ENCODE data around the gene WDR26.

DNA sequence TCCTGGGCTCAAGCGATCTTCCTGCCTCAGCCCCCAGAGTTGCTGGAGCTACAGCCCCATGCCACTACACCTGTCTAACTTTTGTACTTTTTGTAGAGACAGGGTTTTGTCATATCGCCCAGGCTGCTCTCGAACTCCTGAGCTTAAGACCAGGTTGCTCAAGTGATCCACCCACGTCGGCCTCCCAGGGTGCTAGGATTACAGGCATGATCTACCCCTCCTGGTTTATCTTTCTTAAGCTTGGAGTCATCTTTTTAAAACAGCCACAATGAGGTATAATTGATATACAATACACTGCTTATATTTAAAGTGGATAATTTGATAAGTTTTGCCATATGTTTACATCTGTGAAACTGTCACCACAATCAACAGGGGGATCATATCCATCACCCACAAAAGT, 25.4 kb upstream of the WDR26 start:
- TF ChIP-seq NCOA1 (IDR thresholded peaks at IDR 0.05; ENCODE audit: low read depth) (no peak), SMC3 (conservative IDR thresholded peaks at IDR 0.05; ENCODE audit: insufficient read depth, low read depth, low read length) (no peak), ZC3H4 (CRISPR knock-in tag; IDR thresholded peaks at IDR 0.05; ENCODE audit: borderline replicate concordance) (no peak), FOXA3 (CRISPR knock-in tag; conservative IDR thresholded peaks at IDR 0.05 in 1 of 2, IDR thresholded peaks at IDR 0.05 in 1 of 2) (no peak)
- TF ChIP-seq, protein P1, sequence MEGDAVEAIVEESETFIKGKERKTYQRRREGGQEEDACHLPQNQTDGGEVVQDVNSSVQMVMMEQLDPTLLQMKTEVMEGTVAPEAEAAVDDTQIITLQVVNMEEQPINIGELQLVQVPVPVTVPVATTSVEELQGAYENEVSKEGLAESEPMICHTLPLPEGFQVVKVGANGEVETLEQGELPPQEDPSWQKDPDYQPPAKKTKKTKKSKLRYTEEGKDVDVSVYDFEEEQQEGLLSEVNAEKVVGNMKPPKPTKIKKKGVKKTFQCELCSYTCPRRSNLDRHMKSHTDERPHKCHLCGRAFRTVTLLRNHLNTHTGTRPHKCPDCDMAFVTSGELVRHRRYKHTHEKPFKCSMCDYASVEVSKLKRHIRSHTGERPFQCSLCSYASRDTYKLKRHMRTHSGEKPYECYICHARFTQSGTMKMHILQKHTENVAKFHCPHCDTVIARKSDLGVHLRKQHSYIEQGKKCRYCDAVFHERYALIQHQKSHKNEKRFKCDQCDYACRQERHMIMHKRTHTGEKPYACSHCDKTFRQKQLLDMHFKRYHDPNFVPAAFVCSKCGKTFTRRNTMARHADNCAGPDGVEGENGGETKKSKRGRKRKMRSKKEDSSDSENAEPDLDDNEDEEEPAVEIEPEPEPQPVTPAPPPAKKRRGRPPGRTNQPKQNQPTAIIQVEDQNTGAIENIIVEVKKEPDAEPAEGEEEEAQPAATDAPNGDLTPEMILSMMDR (IDR thresholded peaks at IDR 0.05 in 2 of 3, conservative IDR thresholded peaks at IDR 0.05 in 1 of 3; ENCODE audit: insufficient read depth in 2 of 3, low read depth in 1 of 3, low read length in 3 of 3): no peak

All from K562 (cell line).